Ovary (tissue), 9 donors: ENCODE data around the gene ADCY1. TPM values are rescaled to one million over a fixed set of nuclear protein-coding genes. Genes with fewer than 3 reads are reported as not detected.
A peak's percentile ranks its signal among the peaks of the same experiment; 100 is the strongest.

Source experiments
- DNase-seq, 5 donors: peaks; one replicate each; pipeline ENCODE4 v3.0.0-alpha.2; 2019 to 2020
- H3K27ac ChIP-seq, 2 donors: fragments of 200-600 bp; one replicate each; pipeline versions ENCODE4 v1.5.1 to v1.8.0; 2019 to 2022
- H3K27me3 ChIP-seq: fragments of 200-600 bp; one replicate; pipeline ENCODE4 v1.8.0; 2022
- H3K36me3 ChIP-seq: fragments of 200-600 bp; sonication (generic); one replicate; pipeline ENCODE4 v1.5.1; 2019
- H3K4me1 ChIP-seq: one replicate; pipeline ENCODE4 v1.8.1; 2013; ENCODE audit warnings: mild to moderate bottlenecking, moderate library complexity; ENCODE audit not compliant: insufficient read depth
- H3K4me3 ChIP-seq: fragments of 200-600 bp; sonication (generic); one replicate; pipeline ENCODE4 v1.5.1; 2017
- H3K9me3 ChIP-seq, 2 donors: fragments of 200-600 bp in 1 of 2; sonication (generic) in 1 of 2; one replicate each; pipeline versions ENCODE4 v1.5.1 to v1.8.1; 2013 to 2019; ENCODE audit warnings: mild to moderate bottlenecking in 1 of 2, moderate library complexity in 1 of 2
- EP300 ChIP-seq: sonication (generic); formaldehyde crosslinking; IDR thresholded peaks from one replicate; pipeline ENCODE4 v1.6.1; 2017; ENCODE audit warnings: antibody characterized with exemption
- POLR2A ChIP-seq: fragments of 450-650 bp; IDR thresholded peaks from one replicate; pipeline ENCODE4 v1.6.1; 2017; ENCODE audit warnings: antibody characterized with exemption, mild to moderate bottlenecking, moderate library complexity
- WGBS, 3 donors: extraction: QIAGEN DNeasy Blood & Tissue Kit in 1 of 3; methylation state at CpG; one replicate each; pipeline versions ENCODE4 v1.1.5 to v1.1.7; 2013 to 2017; 5-methylcytosine and 5-hydroxymethylcytosine counted together
- intact Hi-C, 4 donors: fragments of 100-400 bp; cut with DNase I; formaldehyde crosslinking; loops; one replicate each; pipeline versions ENCODE4 v1.11.0 to v1.15.1; 2022 to 2023
- polyA plus RNA-seq, 2 donors: library from polyadenylated mRNA; stranded (reverse); fragments of 200-250 nt in 1 of 2; fragments of 350-450 nt in 1 of 2; fragmentation: Illumina TruSeq in 1 of 2; extraction: RNeasy Lipid Tissue Mini Kit (QIAGEN cat#74804) in 1 of 2; gene quantifications; one replicate each; pipeline ENCODE4 v1.2.3, GENCODE V29; 2013 to 2014
- total RNA-seq, 7 donors: library from RNA; depleted of rRNA in 2 of 7; stranded (reverse); fragments of >200 nt in 2 of 7; fragmentation: NEBNext Ultra II Directional in 3 of 7; extraction: Animal tissue kit (Norgen Biotek cat#: 25700) in 3 of 7; gene quantifications; one replicate each; pipeline versions ENCODE4 v1.1.0 to v1.2.4, GENCODE V29; 2016 to 2023
- TF ChIP-seq, protein P1 (sequence below), 3 donors: fragments of 450-650 bp in 2 of 3; fragments of 200-600 bp in 1 of 3; IDR thresholded peaks; one replicate each; pipeline versions ENCODE4 v1.5.1 to v1.8.0; 2016 to 2022; ENCODE audit warnings: antibody characterized with exemption in 3 of 3, mild to moderate bottlenecking in 1 of 3
- donor health status: DM: no; HTN: no; CAD: no; lungs with moderate emphysema.
- donor health status: DM: no; HTN: no; CAD: no.
- donor health status: Bipolar disorder and iron deficiency.
- donor health status: DM: yes; HTN: yes; CAD: no.
- donor health status: DM: no; HTN: no; CAD: no.
- donor health status: DM: yes; HTN: yes; CAD: no.

ADCY1 gene
- total and polyA plus RNA-seq, 9 donors = 0.40 to 3.7 (median 1.7) TPM

DNA sequence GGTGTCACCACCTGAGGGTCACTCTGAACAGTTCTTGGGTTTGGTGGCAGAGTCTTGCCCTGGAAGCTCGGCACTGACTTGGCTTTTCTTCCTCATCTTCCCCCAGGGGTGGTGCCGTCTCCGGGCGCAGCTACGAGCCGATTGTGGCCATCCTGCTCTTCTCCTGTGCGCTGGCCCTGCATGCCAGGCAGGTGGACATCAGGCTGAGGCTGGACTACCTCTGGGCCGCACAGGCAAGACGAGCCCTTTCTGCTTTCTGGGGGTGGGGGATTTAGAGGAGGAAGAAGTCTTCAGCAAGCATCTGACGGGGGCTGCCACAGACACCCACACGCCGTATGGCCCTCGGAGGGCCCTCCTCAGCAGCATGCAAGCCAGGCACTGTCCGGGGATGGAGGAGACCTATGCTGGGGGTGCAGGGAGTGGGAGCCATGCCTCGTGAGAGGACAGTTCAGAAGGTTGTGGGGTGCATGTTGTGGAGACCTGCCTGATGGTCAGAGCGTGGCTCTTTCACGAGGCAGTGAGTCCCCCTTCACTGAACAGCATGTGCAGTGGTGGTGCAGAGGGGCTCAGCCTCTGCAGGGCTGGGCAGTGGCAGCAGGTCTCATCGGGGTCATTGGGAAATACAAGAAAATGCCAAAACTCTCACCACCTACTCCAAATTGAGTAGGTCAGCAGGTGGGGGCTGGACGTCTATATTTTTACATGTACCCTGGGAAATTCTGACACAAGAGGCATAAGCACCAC is 112.4 kb downstream of the ADCY1 start:
- intact Hi-C loops = no loop called here
- DNase-seq = peak in 1 of 5 donors; percentile 2
- WGBS, 3 donors = 83 to 91% (median 86%) methylated on average over 19 of the region's 19 CpGs

DNA sequence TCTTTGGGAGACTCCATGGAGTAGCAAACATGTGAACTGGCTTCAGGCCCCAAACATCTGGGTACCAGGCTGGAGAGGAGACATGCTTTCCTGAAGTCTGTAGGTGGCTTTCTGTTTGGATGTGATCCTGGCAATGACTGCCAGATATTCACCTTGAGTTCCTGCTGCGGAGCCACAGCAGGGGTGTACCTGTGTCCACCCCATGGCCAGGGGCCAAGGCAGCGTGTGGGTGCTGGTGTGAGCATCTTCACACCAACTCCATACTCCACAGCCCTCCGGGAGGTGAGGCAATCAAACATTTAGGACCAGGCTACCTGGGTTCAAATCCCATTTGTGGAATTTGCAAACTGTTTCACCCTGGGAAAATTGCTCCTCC is 113.0 kb downstream of the ADCY1 start:
- intact Hi-C loops = no loop called here
- no peaks in the 10 kb centered on the region for H3K27me3 ChIP-seq
- H3K4me3 ChIP-seq = no peak overlapping the region
- 86 to 89% (median 86%) methylated on average over 3 of the region's 3 CpGs for WGBS, 3 donors
- TF ChIP-seq EP300 = no peak
- TF ChIP-seq, protein P1, sequence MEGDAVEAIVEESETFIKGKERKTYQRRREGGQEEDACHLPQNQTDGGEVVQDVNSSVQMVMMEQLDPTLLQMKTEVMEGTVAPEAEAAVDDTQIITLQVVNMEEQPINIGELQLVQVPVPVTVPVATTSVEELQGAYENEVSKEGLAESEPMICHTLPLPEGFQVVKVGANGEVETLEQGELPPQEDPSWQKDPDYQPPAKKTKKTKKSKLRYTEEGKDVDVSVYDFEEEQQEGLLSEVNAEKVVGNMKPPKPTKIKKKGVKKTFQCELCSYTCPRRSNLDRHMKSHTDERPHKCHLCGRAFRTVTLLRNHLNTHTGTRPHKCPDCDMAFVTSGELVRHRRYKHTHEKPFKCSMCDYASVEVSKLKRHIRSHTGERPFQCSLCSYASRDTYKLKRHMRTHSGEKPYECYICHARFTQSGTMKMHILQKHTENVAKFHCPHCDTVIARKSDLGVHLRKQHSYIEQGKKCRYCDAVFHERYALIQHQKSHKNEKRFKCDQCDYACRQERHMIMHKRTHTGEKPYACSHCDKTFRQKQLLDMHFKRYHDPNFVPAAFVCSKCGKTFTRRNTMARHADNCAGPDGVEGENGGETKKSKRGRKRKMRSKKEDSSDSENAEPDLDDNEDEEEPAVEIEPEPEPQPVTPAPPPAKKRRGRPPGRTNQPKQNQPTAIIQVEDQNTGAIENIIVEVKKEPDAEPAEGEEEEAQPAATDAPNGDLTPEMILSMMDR (IDR thresholded peaks at IDR 0.05) = no peak
- TF ChIP-seq POLR2A = no peak
- H3K27ac ChIP-seq = no peak overlapping the region
- H3K9me3 ChIP-seq = no peaks in the 10 kb centered on the region
- H3K36me3 ChIP-seq = no peaks in the 10 kb centered on the region
- H3K4me1 ChIP-seq = no peaks in the 10 kb centered on the region
- DNase-seq = no peak

More for the DNA sequence above, 112.4 kb downstream of the ADCY1 start:
- Histone ChIP-seq H3K9me3 (no peaks in the 10 kb centered on the region), H3K27ac (no peak overlapping the region), H3K27me3 (no peaks in the 10 kb centered on the region), H3K4me3 (no peak overlapping the region), H3K4me1 (no peaks in the 10 kb centered on the region), H3K36me3 (no peaks in the 10 kb centered on the region)
- TF ChIP-seq EP300 = no peak
- TF ChIP-seq, protein P1 (IDR thresholded peaks at IDR 0.05) = no peak
- TF ChIP-seq POLR2A = no peak

DNA sequence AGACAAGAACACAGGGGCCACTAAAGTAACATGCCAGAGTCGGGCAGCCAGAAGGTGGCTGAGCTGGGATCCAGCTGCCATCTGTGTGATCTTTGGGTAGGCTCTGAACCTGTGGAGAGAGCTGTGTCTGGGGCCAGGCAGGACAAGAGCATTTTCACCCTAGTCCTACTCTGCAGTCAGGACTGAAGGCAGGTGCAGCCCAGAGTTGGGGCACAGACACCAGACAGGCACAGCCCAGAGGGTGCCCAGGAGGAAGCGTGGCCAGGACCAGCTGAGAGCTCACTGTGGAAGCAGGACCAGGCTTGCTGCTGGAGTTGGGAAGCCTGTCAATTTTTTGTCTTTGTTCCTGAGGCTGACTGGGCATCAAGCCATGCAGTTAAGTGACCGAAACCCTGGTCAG is 113.6 kb downstream of the ADCY1 start:
- peak in 2 of 5 donors; percentile 4 to 6 for DNase-seq
- TF ChIP-seq POLR2A = no peak
- no peak for TF ChIP-seq EP300
- TF ChIP-seq, protein P1 (IDR thresholded peaks at IDR 0.05) = no peak
- WGBS, 3 donors = 80 to 85% (median 81%) methylated on average over 3 of the region's 3 CpGs

DNA sequence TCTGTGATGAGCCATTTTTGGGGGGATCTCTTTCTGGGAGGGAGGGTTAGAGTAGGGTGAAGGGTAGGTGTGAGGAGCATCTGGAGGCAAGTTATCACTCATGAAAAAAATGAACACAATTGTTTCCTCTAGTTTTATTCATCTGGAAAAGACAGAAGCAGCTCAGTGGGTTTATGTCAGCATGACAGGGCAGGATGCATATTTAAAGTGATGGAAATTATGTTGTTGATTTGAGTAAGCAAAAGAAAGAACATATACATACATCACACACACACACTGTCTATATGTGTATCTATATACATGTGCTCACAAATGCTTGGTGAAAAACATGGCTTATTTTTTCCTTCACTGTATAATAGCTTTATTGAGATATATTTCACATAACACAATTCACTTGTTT is 114.2 kb downstream of the ADCY1 start:
- Histone ChIP-seq H3K9me3 (no peaks in the 10 kb centered on the region), H3K4me1 (no peaks in the 10 kb centered on the region), H3K36me3 (no peaks in the 10 kb centered on the region), H3K4me3 (no peak overlapping the region), H3K27ac (no peak overlapping the region), H3K27me3 (no peaks in the 10 kb centered on the region)
- intact Hi-C loops = no loop called here
- no peak for TF ChIP-seq EP300
- no peak for TF ChIP-seq POLR2A
- TF ChIP-seq, protein P1 (IDR thresholded peaks at IDR 0.05) = no peak
- no peak for DNase-seq

More for the DNA sequence above, 113.6 kb downstream of the ADCY1 start:
- H3K4me3 ChIP-seq = no peak overlapping the region
- H3K4me1 ChIP-seq = no peaks in the 10 kb centered on the region
- no peaks in the 10 kb centered on the region for H3K9me3 ChIP-seq
- intact Hi-C loops = no loop called here
- H3K27ac ChIP-seq = no peak overlapping the region
- no peaks in the 10 kb centered on the region for H3K36me3 ChIP-seq
- H3K27me3 ChIP-seq = no peaks in the 10 kb centered on the region
